IMR-90 (cell line): ENCODE results near the gene RNF125. TPM values are rescaled to one million over a fixed set of nuclear protein-coding genes. Genes with fewer than 3 reads are reported as not detected.

Source experiments
- ATAC-seq: fragments of 200-7000 bp; cut with Tn5 transposase; 2 replicates; pipeline ENCODE4 v1.9.1; 2020; ENCODE audit warnings: low read depth, mild to moderate bottlenecking, moderate library complexity
- BruUV-seq: library from RNA; stranded (reverse); fragments of 400-500 nt; replicated peaks from 2 replicates; lab custom pipeline; 2021; lab: Mats Ljungman, UMichigan
- CTCF ChIA-PET: fragments of 300-600 bp; formaldehyde crosslinking; extraction: SDS; loops from one replicate; lab custom pipeline; 2021; ENCODE audit warnings: antibody characterized with exemption; lab: Yijun Ruan, JAX
- POLR2A ChIA-PET: fragments of 300-600 bp; sonication (Branson Sonifier 250); formaldehyde crosslinking; loops from one replicate; lab custom pipeline; 2022; ENCODE audit warnings: antibody characterized with exemption; ENCODE audit not compliant: unreplicated experiment; lab: Charles Lee
- DNase-seq: peaks from one replicate; pipeline ENCODE4 v3.0.0; 2013
- H2AFZ ChIP-seq: replicated peaks from 2 replicates; pipeline ENCODE3; 2013; ENCODE audit warnings: low read length, mild to moderate bottlenecking; ENCODE audit not compliant: poor library complexity
- H2AK5ac ChIP-seq: 2 replicates; pipeline ENCODE4 v1.6.1; 2013; ENCODE audit warnings: low read depth, low read length, inconsistent platforms
- H2AK9ac ChIP-seq: replicated peaks from 2 replicates; pipeline ENCODE3; 2013; ENCODE audit warnings: mild to moderate bottlenecking, low read depth, low read length, moderate library complexity; ENCODE audit not compliant: poor library complexity
- H2BK120ac ChIP-seq: 2 replicates; pipeline ENCODE4 v1.6.1; 2013; ENCODE audit warnings: low read depth, low read length, inconsistent platforms
- H2BK15ac ChIP-seq: 3 replicates; pipeline ENCODE4 v1.6.1; 2013; ENCODE audit warnings: low read depth, low read length, inconsistent platforms
- H2BK20ac ChIP-seq: 2 replicates; pipeline ENCODE4 v1.6.1; 2013; ENCODE audit warnings: low read depth, mild to moderate bottlenecking, inconsistent platforms, low read length, moderate library complexity
- H2BK5ac ChIP-seq: 2 replicates; pipeline ENCODE4 v1.6.1; 2013; ENCODE audit warnings: mild to moderate bottlenecking, low read depth, low read length, inconsistent platforms; ENCODE audit not compliant: poor library complexity, severe bottlenecking
- H3K14ac ChIP-seq: replicated peaks from 2 replicates; pipeline ENCODE4 v1.6.1; 2013; ENCODE audit warnings: low read depth, low read length, inconsistent platforms
- H3K18ac ChIP-seq: 2 replicates; pipeline ENCODE4 v1.6.1; 2013; ENCODE audit warnings: low read depth, low read length, control low read depth
- H3K23ac ChIP-seq: 2 replicates; pipeline ENCODE4 v1.6.1; 2013; ENCODE audit warnings: low read depth, low read length, inconsistent platforms
- H3K27ac ChIP-seq: 2 replicates; pipeline ENCODE4 v1.5.1; 2013; ENCODE audit warnings: mild to moderate bottlenecking, control low read depth, low read length; ENCODE audit not compliant: insufficient read depth
- H3K27me3 ChIP-seq: 2 replicates; pipeline ENCODE4 v1.6.1; 2013; ENCODE audit warnings: low read length; ENCODE audit not compliant: control insufficient read depth, insufficient read depth
- H3K36me3 ChIP-seq: 2 replicates; pipeline ENCODE4 v1.6.1; 2013; ENCODE audit warnings: low read length, mixed read lengths; ENCODE audit not compliant: control insufficient read depth, insufficient read depth
- H3K4ac ChIP-seq: 2 replicates; pipeline ENCODE4 v1.6.1; 2013; ENCODE audit warnings: low read depth, low read length, inconsistent platforms
- H3K4me1 ChIP-seq: 2 replicates; pipeline ENCODE4 v1.6.1; 2013; ENCODE audit warnings: low read length, mixed read lengths; ENCODE audit not compliant: control insufficient read depth, insufficient read depth
- H3K4me2 ChIP-seq: 2 replicates; pipeline ENCODE4 v1.6.1; 2013; ENCODE audit warnings: low read depth, mild to moderate bottlenecking, control low read depth, low read length, moderate library complexity
- H3K4me3 ChIP-seq: 2 replicates; pipeline ENCODE4 v1.5.1; 2013; ENCODE audit warnings: low read depth, mild to moderate bottlenecking, control low read depth, low read length, moderate library complexity; ENCODE audit not compliant: insufficient read depth
- H3K56ac ChIP-seq: 2 replicates; pipeline ENCODE4 v1.6.1; 2013; ENCODE audit warnings: low read length, inconsistent platforms; ENCODE audit not compliant: insufficient read depth; ENCODE audit errors: extremely low read depth
- H3K79me1 ChIP-seq, 2 experiments: 2 replicates each; pipeline ENCODE4 v1.6.1; 2013; ENCODE audit warnings: low read length in 2 of 2, inconsistent platforms in 1 of 2, low read depth in 1 of 2
- H3K9ac ChIP-seq: 2 replicates; pipeline ENCODE4 v1.6.1; 2013; ENCODE audit warnings: low read depth, low read length, control low read depth
- H3K9me1 ChIP-seq: 2 replicates; pipeline ENCODE4 v1.6.1; 2013; ENCODE audit warnings: low read length, inconsistent platforms; ENCODE audit not compliant: insufficient read depth
- H3K9me3 ChIP-seq: 2 replicates; pipeline ENCODE4 v1.6.1; 2013; ENCODE audit warnings: low read length; ENCODE audit not compliant: control insufficient read depth, insufficient read depth
- H4K20me1 ChIP-seq: 2 replicates; pipeline ENCODE4 v1.6.1; 2013; ENCODE audit warnings: low read length, inconsistent platforms; ENCODE audit not compliant: insufficient read depth
- H4K5ac ChIP-seq: 2 replicates; pipeline ENCODE4 v1.6.1; 2013; ENCODE audit warnings: mild to moderate bottlenecking, low read depth, low read length, control low read depth
- H4K8ac ChIP-seq, 2 experiments: 2 replicates each; pipeline ENCODE4 v1.6.1; 2013; ENCODE audit warnings: low read depth in 2 of 2, low read length in 2 of 2, control low read depth in 1 of 2, inconsistent platforms in 1 of 2
- H4K91ac ChIP-seq: 2 replicates; pipeline ENCODE4 v1.6.1; 2013; ENCODE audit warnings: low read depth, low read length, inconsistent platforms; ENCODE audit not compliant: insufficient read depth
- BHLHE40 ChIP-seq: fragments of 150-350 bp; IDR thresholded peaks from 2 replicates; pipeline ENCODE4 v1.6.1; 2016; ENCODE audit warnings: mild to moderate bottlenecking, low read depth, low read length
- CHD1 ChIP-seq: IDR thresholded peaks from 2 replicates; pipeline ENCODE4 v1.6.1; 2012; ENCODE audit warnings: low read depth, low read length, improper control_type of control experiment
- FOS ChIP-seq: fragments of 150-350 bp; IDR thresholded peaks from 2 replicates; pipeline ENCODE4 v1.6.1; 2016; ENCODE audit warnings: low read depth, low read length
- MAFK ChIP-seq: IDR thresholded peaks from 2 replicates; pipeline ENCODE4 v1.6.1; 2012; ENCODE audit warnings: low read depth, low read length, improper control_type of control experiment
- MAZ ChIP-seq: IDR thresholded peaks from 2 replicates; pipeline ENCODE4 v1.6.1; 2012; ENCODE audit warnings: low read depth, mild to moderate bottlenecking, low read length, improper control_type of control experiment, moderate library complexity, borderline replicate concordance
- MXI1 ChIP-seq: IDR thresholded peaks from 2 replicates; pipeline ENCODE4 v1.6.1; 2012; ENCODE audit warnings: low read depth, mild to moderate bottlenecking, low read length, moderate library complexity, borderline replicate concordance
- RAD21 ChIP-seq: IDR thresholded peaks from 2 replicates; pipeline ENCODE4 v1.6.1; 2012; ENCODE audit warnings: low read length, improper control_type of control experiment
- RCOR1 ChIP-seq: IDR thresholded peaks from 2 replicates; pipeline ENCODE4 v1.6.1; 2012; ENCODE audit warnings: mild to moderate bottlenecking, low read length, improper control_type of control experiment; ENCODE audit not compliant: insufficient replicate concordance
- WGBS, 2 experiments: methylation state at CpG; one replicate each; pipeline versions ENCODE4 v1.1.5 to v1.1.7; 2013; ENCODE audit warnings: missing lambda C conversion rate in 2 of 2; ENCODE audit not compliant: insufficient read length in 1 of 2; ENCODE audit errors: extremely low coverage in 2 of 2; 5-methylcytosine and 5-hydroxymethylcytosine counted together
- dilution Hi-C: fragments of 300-500 bp; cut with HindIII; formaldehyde crosslinking; loops from one replicate; pipeline ENCODE4 v1.14.3; 2018; ENCODE audit warnings: low sequenced_read_pairs; ENCODE audit not compliant: unreplicated experiment
- in situ Hi-C: fragments of 300-500 bp; cut with MboI; formaldehyde crosslinking; loops from 3 replicates; pipeline ENCODE4 v1.14.3; 2019; ENCODE audit warnings: low sequenced_read_pairs, inconsistent platforms, mixed read lengths
- intact Hi-C: fragments of 100-400 bp; cut with micrococcal nuclease; formaldehyde crosslinking; loops from 2 replicates; pipeline ENCODE4 v1.10.0; 2022
- polyA plus RNA-seq, 3 experiments: library from polyadenylated mRNA; depleted of rRNA; stranded (reverse); fragments of >200 nt; gene quantifications; 2 replicates each; pipeline ENCODE4 v1.2.3, GENCODE V29; 2012; ENCODE audit warnings: low replicate concordance in 1 of 3
- total RNA-seq: library from RNA; depleted of rRNA; stranded (reverse); fragments of >200 nt; gene quantifications from 2 replicates; pipeline ENCODE4 v1.2.3, GENCODE V29; 2012
- TF ChIP-seq, protein P1 (sequence below): conservative IDR thresholded peaks from 2 replicates; pipeline ENCODE4 v1.5.1; 2012; ENCODE audit warnings: mild to moderate bottlenecking, low read depth, low read length, improper control_type of control experiment
- TF ChIP-seq, protein P2 (sequence below): fragments of 150-350 bp; IDR thresholded peaks from 2 replicates; pipeline ENCODE4 v1.6.1; 2016; ENCODE audit warnings: low read depth, mild to moderate bottlenecking, low read length, moderate library complexity, borderline replicate concordance

The RNF125 gene
- total and polyA plus RNA-seq, 2 of the 4 experiments (the other 2 are of a cell fraction), result under 0.01 to 0.10 TPM

DNA sequence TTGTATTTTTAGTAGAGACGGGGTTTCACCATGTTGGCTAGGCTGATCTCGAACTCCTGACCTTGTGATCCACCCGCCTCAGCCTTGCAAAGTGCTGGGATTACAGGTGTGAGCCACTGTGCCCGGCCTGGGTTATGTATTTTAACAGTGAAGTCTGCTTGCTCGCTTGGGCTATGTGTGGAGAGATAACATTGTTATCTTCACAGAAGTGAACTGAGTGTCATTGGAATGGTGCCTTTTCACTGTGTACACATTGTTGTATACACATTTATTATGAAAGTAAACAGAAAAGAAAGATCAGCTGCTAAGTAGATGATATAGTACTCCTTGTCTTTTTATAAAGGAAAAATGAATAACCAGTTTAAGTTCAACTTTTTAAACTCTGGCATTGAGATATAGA is 103.4 kb downstream of the RNF125 start:
- WGBS, 2 experiments, result no CpG with 5 or more reads among the region's 5 CpGs
- no peak overlapping the region for H3K4ac ChIP-seq
- no peak overlapping the region for H4K5ac ChIP-seq
- H3K9me3 ChIP-seq, result no peaks in the 10 kb centered on the region
- 0 out of 2 replicates have a peak, but pooled peaks cover 3% of the 10 kb centered on the region for H3K9me1 ChIP-seq
- no peak overlapping the region for H3K9ac ChIP-seq
- intact Hi-C loops (no loop called here), in situ Hi-C loops (no loop called here), dilution Hi-C loops (no loop called here)
- H3K4me2 ChIP-seq, result no peak overlapping the region
- no peaks in the 10 kb centered on the region for H3K79me1 ChIP-seq
- H2BK120ac ChIP-seq, result no peak overlapping the region
- TF ChIP-seq MAFK (no peak), CHD1 (no peak), MAZ (no peak), RCOR1 (no peak), BHLHE40 (no peak), FOS (no peak), RAD21 (no peak), MXI1 (no peak)
- TF ChIP-seq, protein P1, sequence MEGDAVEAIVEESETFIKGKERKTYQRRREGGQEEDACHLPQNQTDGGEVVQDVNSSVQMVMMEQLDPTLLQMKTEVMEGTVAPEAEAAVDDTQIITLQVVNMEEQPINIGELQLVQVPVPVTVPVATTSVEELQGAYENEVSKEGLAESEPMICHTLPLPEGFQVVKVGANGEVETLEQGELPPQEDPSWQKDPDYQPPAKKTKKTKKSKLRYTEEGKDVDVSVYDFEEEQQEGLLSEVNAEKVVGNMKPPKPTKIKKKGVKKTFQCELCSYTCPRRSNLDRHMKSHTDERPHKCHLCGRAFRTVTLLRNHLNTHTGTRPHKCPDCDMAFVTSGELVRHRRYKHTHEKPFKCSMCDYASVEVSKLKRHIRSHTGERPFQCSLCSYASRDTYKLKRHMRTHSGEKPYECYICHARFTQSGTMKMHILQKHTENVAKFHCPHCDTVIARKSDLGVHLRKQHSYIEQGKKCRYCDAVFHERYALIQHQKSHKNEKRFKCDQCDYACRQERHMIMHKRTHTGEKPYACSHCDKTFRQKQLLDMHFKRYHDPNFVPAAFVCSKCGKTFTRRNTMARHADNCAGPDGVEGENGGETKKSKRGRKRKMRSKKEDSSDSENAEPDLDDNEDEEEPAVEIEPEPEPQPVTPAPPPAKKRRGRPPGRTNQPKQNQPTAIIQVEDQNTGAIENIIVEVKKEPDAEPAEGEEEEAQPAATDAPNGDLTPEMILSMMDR, result no peak
- TF ChIP-seq, protein P2, sequence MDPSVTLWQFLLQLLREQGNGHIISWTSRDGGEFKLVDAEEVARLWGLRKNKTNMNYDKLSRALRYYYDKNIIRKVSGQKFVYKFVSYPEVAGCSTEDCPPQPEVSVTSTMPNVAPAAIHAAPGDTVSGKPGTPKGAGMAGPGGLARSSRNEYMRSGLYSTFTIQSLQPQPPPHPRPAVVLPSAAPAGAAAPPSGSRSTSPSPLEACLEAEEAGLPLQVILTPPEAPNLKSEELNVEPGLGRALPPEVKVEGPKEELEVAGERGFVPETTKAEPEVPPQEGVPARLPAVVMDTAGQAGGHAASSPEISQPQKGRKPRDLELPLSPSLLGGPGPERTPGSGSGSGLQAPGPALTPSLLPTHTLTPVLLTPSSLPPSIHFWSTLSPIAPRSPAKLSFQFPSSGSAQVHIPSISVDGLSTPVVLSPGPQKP, result no peak
- CTCF ChIA-PET, result interaction anchor here (0.5 kb wide), 1 partner anchor 43 kb away, joined by 4 read pairs; no protein-coding TSS in a partner anchor
- H2BK20ac ChIP-seq, result no peak overlapping the region
- BruUV-seq, result no TSS peak
- ATAC-seq, result 0 out of 2 replicates have a peak, but pooled peaks have one; percentile 14
- no peak overlapping the region for H3K4me3 ChIP-seq
- no peaks in the 10 kb centered on the region for H4K20me1 ChIP-seq
- H3K4me1 ChIP-seq, result no peaks in the 10 kb centered on the region
- H4K8ac ChIP-seq, result no peak overlapping the region
- no peak for DNase-seq
- H2BK5ac ChIP-seq, result no peak overlapping the region
- H3K23ac ChIP-seq, result no peak overlapping the region
- H2AFZ ChIP-seq, result no peak overlapping the region
- no peak overlapping the region for H3K14ac ChIP-seq
- H2AK5ac ChIP-seq, result no peak overlapping the region
- POLR2A ChIA-PET, result no interaction called here
- H2BK15ac ChIP-seq, result no peak overlapping the region
- no peaks in the 10 kb centered on the region for H3K27me3 ChIP-seq
- H4K91ac ChIP-seq, result no peak overlapping the region
- H3K36me3 ChIP-seq, result peaks cover 2% of the 10 kb centered on the region; the same call in 1 of the 2 replicates
- no peak overlapping the region for H3K27ac ChIP-seq
- no peak overlapping the region for H2AK9ac ChIP-seq
- H3K56ac ChIP-seq, result no peak overlapping the region
- H3K18ac ChIP-seq, result no peak overlapping the region
